Measurements from ENCODE around the gene MCC. TPM values are rescaled to one million over a fixed set of nuclear protein-coding genes. Genes with fewer than 3 reads are reported as not detected.

The MCC gene
- total RNA-seq, 1 experiment from 2014 or later: 7.1 TPM

DNA sequence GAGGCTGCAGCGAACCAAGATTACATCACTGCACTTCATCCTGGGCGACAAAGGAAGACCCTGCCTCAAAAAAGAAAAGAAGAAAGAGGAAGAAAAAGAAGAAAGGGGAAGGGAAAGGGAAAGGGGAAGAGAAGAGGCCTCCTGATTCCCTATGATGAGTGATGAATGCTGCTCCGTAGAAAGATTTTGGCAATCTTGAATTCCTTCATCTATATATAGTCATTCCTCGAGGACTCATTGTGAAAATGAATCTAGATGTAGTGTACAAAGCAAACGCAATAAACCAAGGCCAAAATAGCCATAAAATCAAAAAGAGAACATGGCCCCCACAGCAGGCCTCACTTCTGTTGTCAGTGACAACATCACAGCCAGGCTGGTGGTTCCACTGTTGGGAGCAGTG, 293.7 kb downstream of the MCC start:
- no peaks in the 10 kb centered on the region for H3K79me2 ChIP-seq (ENCODE audit: low read length)
- no peaks in the 10 kb centered on the region for H3K36me3 ChIP-seq (ENCODE audit: low read depth, low read length)
- no peak overlapping the region for H2AFZ ChIP-seq (ENCODE audit: low read length)
- H4K20me1 ChIP-seq (ENCODE audit: low read length): no peaks in the 10 kb centered on the region
- ChIA-PET POLR2A (ENCODE audit: unreplicated experiment) (no interaction called here), CTCF (no interaction called here)
- H3F3A ChIP-seq (ENCODE audit: low read length, unreplicated experiment): no peaks in the 10 kb centered on the region
- H3K9me3 ChIP-seq (ENCODE audit: low read length): no peaks in the 10 kb centered on the region
- no peak overlapping the region for H3K4me3 ChIP-seq (ENCODE audit: low read length)
- H3K9me2 ChIP-seq (replicated peaks; ENCODE audit: low read length): no peaks in the 10 kb centered on the region
- TF ChIP-seq EZH2phosphoT487 (IDR thresholded peaks at IDR 0.05; ENCODE audit: borderline replicate concordance, low read length) (no peak), EZH2 (IDR thresholded peaks at IDR 0.05; ENCODE audit: low read length, unreplicated experiment) (no peak)
- TF ChIP-seq, protein P1, sequence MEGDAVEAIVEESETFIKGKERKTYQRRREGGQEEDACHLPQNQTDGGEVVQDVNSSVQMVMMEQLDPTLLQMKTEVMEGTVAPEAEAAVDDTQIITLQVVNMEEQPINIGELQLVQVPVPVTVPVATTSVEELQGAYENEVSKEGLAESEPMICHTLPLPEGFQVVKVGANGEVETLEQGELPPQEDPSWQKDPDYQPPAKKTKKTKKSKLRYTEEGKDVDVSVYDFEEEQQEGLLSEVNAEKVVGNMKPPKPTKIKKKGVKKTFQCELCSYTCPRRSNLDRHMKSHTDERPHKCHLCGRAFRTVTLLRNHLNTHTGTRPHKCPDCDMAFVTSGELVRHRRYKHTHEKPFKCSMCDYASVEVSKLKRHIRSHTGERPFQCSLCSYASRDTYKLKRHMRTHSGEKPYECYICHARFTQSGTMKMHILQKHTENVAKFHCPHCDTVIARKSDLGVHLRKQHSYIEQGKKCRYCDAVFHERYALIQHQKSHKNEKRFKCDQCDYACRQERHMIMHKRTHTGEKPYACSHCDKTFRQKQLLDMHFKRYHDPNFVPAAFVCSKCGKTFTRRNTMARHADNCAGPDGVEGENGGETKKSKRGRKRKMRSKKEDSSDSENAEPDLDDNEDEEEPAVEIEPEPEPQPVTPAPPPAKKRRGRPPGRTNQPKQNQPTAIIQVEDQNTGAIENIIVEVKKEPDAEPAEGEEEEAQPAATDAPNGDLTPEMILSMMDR (conservative IDR thresholded peaks at IDR 0.05; ENCODE audit: low read depth, low read length): no peak
- ATAC-seq (no peak), DNase-seq (no peak)
- no peak overlapping the region for H3K4me2 ChIP-seq (ENCODE audit: low read length)
- intact Hi-C loops (cut with micrococcal nuclease): no loop called here
- no peaks in the 10 kb centered on the region for H3K27me3 ChIP-seq (ENCODE audit: low read length)
- H3K9ac ChIP-seq (ENCODE audit: low read length): no peak overlapping the region
- BruUV-seq (replicated peaks): no TSS peak
- H3K27ac ChIP-seq (ENCODE audit: low read length): no peak overlapping the region
- peaks cover 15% of the 10 kb centered on the region for H3K4me1 ChIP-seq (ENCODE audit: insufficient read depth, low read length)

DNA sequence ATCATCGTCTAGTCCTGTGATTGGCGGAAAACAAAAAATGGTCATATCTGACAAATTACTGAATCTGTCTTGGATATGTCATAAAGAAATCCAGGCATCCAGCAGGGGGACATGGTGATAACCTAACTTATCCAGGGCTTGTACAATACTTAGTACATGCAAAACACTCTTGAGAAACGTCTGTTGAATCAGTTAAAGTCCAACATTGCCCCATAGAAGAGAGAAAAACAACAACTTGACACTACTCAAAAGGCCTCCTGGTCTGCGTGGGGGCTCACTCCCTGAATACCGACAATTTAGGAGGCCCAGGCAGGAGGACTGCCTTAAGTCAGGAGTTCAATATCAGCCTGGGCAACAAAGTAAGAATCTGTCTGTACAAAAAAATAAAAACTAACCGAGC, 294.1 kb downstream of the MCC start:
- H3K79me2 ChIP-seq (ENCODE audit: low read length): no peaks in the 10 kb centered on the region
- POLR2A ChIA-PET (ENCODE audit: unreplicated experiment): no interaction called here

DNA sequence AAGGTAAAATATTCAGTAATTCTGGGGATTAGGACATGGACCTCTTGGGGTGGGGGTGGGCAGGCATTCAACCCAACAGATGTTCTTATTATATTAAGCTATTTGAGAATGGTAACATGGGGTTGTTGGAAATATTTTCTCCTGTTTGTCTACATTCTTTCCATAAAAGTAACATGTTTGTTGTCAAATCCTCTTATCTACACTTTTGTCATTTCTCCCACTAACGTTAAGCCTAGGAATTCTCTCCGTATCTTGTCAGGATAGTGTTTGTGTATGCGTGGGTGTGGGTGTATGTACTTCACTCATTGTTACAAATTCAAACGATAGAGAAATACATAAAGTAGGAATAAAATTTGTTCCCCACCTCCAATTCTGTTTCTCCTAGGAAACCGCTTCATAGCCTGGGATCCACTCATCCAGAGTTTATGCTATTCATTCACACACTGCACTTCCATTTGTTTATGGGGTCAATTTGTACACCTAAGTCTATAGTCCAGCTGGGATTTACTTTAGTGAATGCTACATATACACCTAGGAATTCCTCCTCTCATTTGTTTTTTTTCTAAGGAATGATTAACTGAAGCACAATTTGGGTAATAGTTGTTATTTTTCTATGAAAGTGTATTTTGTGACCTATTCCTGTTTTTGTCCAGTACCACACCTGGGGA, 294.8 kb downstream of the MCC start:
- CTCF ChIA-PET: no interaction called here
- POLR2A ChIA-PET (ENCODE audit: unreplicated experiment): no interaction called here
- ATAC-seq (no peak), DNase-seq (no peak)
- H3K4me1 ChIP-seq (ENCODE audit: insufficient read depth, low read length): peaks cover 12% of the 10 kb centered on the region
- no peaks in the 10 kb centered on the region for H3K9me2 ChIP-seq (replicated peaks; ENCODE audit: low read length)
- TF ChIP-seq, protein P1 (conservative IDR thresholded peaks at IDR 0.05; ENCODE audit: low read depth, low read length): no peak
- TF ChIP-seq EZH2 (IDR thresholded peaks at IDR 0.05; ENCODE audit: low read length, unreplicated experiment) (no peak), EZH2phosphoT487 (IDR thresholded peaks at IDR 0.05; ENCODE audit: borderline replicate concordance, low read length) (no peak)
- intact Hi-C loops (cut with micrococcal nuclease): no loop called here
- BruUV-seq (replicated peaks): no TSS peak
- no peak overlapping the region for H3K9ac ChIP-seq (ENCODE audit: low read length)
- H3K36me3 ChIP-seq (ENCODE audit: low read depth, low read length): no peaks in the 10 kb centered on the region
- no peak overlapping the region for H2AFZ ChIP-seq (ENCODE audit: low read length)
- H3K9me3 ChIP-seq (ENCODE audit: low read length): no peaks in the 10 kb centered on the region
- H3K27me3 ChIP-seq (ENCODE audit: low read length): no peaks in the 10 kb centered on the region
- H3K4me2 ChIP-seq (ENCODE audit: low read length): no peak overlapping the region
- H3K27ac ChIP-seq (ENCODE audit: low read length): no peak overlapping the region
- H4K20me1 ChIP-seq (ENCODE audit: low read length): no peaks in the 10 kb centered on the region
- H3K4me3 ChIP-seq (ENCODE audit: low read length): no peak overlapping the region
- H3F3A ChIP-seq (ENCODE audit: low read length, unreplicated experiment): no peaks in the 10 kb centered on the region
- H3K79me2 ChIP-seq (ENCODE audit: low read length): no peaks in the 10 kb centered on the region

More for the DNA sequence above, 294.1 kb downstream of the MCC start:
- no peak overlapping the region for H3K9ac ChIP-seq (ENCODE audit: low read length)
- H3K4me2 ChIP-seq (ENCODE audit: low read length): no peak overlapping the region
- CTCF ChIA-PET: no interaction called here
- DNase-seq (no peak), ATAC-seq (no peak)
- BruUV-seq (replicated peaks): no TSS peak
- H3K27me3 ChIP-seq (ENCODE audit: low read length): no peaks in the 10 kb centered on the region
- intact Hi-C loops (cut with micrococcal nuclease): no loop called here
- no peaks in the 10 kb centered on the region for H4K20me1 ChIP-seq (ENCODE audit: low read length)
- H2AFZ ChIP-seq (ENCODE audit: low read length): no peak overlapping the region
- H3K9me2 ChIP-seq (replicated peaks; ENCODE audit: low read length): no peaks in the 10 kb centered on the region
- H3K36me3 ChIP-seq (ENCODE audit: low read depth, low read length): no peaks in the 10 kb centered on the region
- TF ChIP-seq EZH2phosphoT487 (IDR thresholded peaks at IDR 0.05; ENCODE audit: borderline replicate concordance, low read length): no peak
- no peak for TF ChIP-seq EZH2 (IDR thresholded peaks at IDR 0.05; ENCODE audit: low read length, unreplicated experiment)
- TF ChIP-seq, protein P1 (conservative IDR thresholded peaks at IDR 0.05; ENCODE audit: low read depth, low read length): no peak
- no peak overlapping the region for H3K4me3 ChIP-seq (ENCODE audit: low read length)
- no peaks in the 10 kb centered on the region for H3K9me3 ChIP-seq (ENCODE audit: low read length)
- no peak overlapping the region for H3K27ac ChIP-seq (ENCODE audit: low read length)
- peaks cover 12% of the 10 kb centered on the region for H3K4me1 ChIP-seq (ENCODE audit: insufficient read depth, low read length)
- no peaks in the 10 kb centered on the region for H3F3A ChIP-seq (ENCODE audit: low read length, unreplicated experiment)

Measured in PC-3 (cell line).